ENCODE measurements around the gene MRFAP1L1. TPM values are rescaled to one million over a fixed set of nuclear protein-coding genes. Genes with fewer than 3 reads are reported as not detected.

The MRFAP1L1 gene
- total and polyA plus RNA-seq, 2 donors (not counting 1 experiment from before 2014, with no cell fraction given) = 12.5 to 57.2 TPM

DNA sequence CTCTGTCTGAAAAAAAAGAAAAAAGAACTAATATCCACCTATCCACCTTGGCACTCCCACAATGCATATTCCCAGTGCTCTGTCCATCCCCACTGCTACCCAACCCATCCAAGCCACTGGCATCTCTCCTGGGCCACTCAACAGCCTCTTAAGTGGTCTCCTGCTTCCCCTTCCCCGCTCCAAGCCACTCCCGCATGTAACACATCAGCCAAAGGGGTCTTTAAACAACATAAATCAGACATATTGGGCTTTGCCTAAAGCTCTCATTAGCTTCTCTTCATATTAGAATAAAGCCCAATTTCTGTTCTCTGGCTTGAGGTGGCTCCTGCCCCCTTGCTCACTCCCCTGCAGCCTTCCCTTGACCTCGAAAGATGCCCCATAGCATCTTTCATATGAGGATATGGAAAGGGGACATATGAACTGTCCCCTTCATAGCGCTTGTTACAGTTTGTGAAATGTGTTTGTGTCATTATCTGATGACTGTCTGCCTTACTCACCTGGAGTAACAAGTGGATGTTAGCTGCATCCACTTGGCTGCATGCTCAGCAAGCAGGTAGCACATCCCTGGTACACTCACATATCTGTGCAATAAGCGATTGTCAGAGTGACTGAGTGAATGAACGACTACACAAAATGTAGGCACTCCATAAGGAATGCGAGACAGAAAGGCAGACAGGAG, 9.4 kb upstream of the MRFAP1L1 start:
- whole genome bisulfite sequencing (ENCODE audit: insufficient coverage) = 91% methylated on average over 6 of the region's 7 CpGs
- intact Hi-C loops (cut with micrococcal nuclease) = loop anchor here (5.0 to 10.0 kb wide), 2 partner anchors 196 to 1083 kb away; no protein-coding TSS in a partner anchor
- Histone ChIP-seq H2AFZ (ENCODE audit: insufficient read depth, low read depth, low read length, poor library complexity, severe bottlenecking) (no peak overlapping the region), H3K4me1 (ENCODE audit: control insufficient read depth in 2 of 2, insufficient read depth in 2 of 2, low read length in 2 of 2) (peaks cover 21 to 33% of the 10 kb centered on the region in 2 donors), H3K27me3 (replicated peaks in 1 of 4; ENCODE audit: control extremely low read depth in 1 of 4, control insufficient read depth in 3 of 4, insufficient read depth in 4 of 4, low read length in 3 of 4) (no peaks in the 10 kb centered on the region), H3K36me3 (replicated peaks in 1 of 2; ENCODE audit: control extremely low read depth in 1 of 2, control insufficient read depth in 1 of 2, extremely low read depth in 1 of 2, insufficient read depth in 2 of 2, low read length in 1 of 2) (no peaks in the 10 kb centered on the region), H3K79me2 (ENCODE audit: control insufficient read depth, insufficient read depth, low read length) (peaks cover 43% of the 10 kb centered on the region), H3K4me2 (replicated peaks; ENCODE audit: low read depth, low read length, poor library complexity, severe bottlenecking) (no peak overlapping the region), H3K27ac (ENCODE audit: low read length in 2 of 2) (no peak overlapping the region), H3K9me3 (ENCODE audit: control extremely low read depth in 1 of 3, control insufficient read depth in 2 of 3, insufficient read depth in 1 of 3, low read length in 2 of 3) (no peaks in the 10 kb centered on the region), H4K20me1 (ENCODE audit: control insufficient read depth, insufficient read depth, low read length, poor library complexity, severe bottlenecking) (no peaks in the 10 kb centered on the region), H3K9ac (ENCODE audit: low read length) (no peak overlapping the region), H3K4me3 (ENCODE audit: control extremely low read depth in 1 of 5, extremely low read depth in 1 of 5, insufficient read depth in 1 of 5, low read depth in 2 of 5, low read length in 4 of 5) (no peak overlapping the region)
- ATAC-seq (ENCODE audit: low read depth) (no peak), DNase-seq (no peak)
- Mint-ChIP-seq H3K27ac (no peak overlapping the region), H3K4me3 (peak overlapping the region; percentile 38), H3K27me3 (no peaks in the 10 kb centered on the region), H3K4me1 (peaks cover 36% of the 10 kb centered on the region), H3K9me3 (ENCODE audit: insufficient read depth) (no peaks in the 10 kb centered on the region)
- CTCF ChIA-PET = interaction anchor here (0.9 to 9.7 kb wide), 13 partner anchors 12 to 1083 kb away, joined by 3 to 163 read pairs (median 4); partner anchors contain the start of genes GRPEL1, MAN2B2, MRFAP1 and TADA2B
- POLR2A ChIA-PET = interaction anchor here (0.6 to 1.8 kb wide), 3 partner anchors 9 to 349 kb away, joined by 3 to 9 read pairs (median 7); partner anchors contain the start of genes GRPEL1, MAN2B2 and MRFAP1L1
- TF ChIP-seq, protein P1, sequence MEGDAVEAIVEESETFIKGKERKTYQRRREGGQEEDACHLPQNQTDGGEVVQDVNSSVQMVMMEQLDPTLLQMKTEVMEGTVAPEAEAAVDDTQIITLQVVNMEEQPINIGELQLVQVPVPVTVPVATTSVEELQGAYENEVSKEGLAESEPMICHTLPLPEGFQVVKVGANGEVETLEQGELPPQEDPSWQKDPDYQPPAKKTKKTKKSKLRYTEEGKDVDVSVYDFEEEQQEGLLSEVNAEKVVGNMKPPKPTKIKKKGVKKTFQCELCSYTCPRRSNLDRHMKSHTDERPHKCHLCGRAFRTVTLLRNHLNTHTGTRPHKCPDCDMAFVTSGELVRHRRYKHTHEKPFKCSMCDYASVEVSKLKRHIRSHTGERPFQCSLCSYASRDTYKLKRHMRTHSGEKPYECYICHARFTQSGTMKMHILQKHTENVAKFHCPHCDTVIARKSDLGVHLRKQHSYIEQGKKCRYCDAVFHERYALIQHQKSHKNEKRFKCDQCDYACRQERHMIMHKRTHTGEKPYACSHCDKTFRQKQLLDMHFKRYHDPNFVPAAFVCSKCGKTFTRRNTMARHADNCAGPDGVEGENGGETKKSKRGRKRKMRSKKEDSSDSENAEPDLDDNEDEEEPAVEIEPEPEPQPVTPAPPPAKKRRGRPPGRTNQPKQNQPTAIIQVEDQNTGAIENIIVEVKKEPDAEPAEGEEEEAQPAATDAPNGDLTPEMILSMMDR (IDR thresholded peaks at IDR 0.05) = no peak
- TF ChIP-seq EZH2 (IDR thresholded peaks at IDR 0.05; ENCODE audit: borderline replicate concordance, insufficient read depth, low read depth, low read length, poor library complexity, severe bottlenecking) = no peak
